ENCODE results near the gene PPP1R3C.

The PPP1R3C gene

GRCh38 chr10:91597197-91597881 lies 35.5 kb downstream of the PPP1R3C start:
- DNase-seq: no peak

DNA sequence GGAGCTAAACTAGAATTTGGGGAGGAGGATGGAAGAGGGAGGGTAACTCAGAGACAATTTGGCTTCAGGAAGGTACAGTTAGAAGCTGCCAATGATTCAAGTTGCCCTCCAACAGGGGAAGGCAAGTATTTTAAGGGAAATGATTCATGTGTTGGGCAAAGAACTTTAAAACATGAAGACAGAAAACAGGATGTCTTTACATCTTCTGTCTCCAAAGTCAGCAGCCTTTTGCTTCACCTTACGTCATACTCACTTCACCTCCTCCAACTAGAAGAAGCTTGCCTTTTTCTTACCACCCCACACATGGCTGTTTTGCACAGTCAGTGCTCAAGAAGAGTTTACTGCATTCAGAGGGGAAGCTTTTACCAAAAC lies 36.1 kb downstream of the PPP1R3C start:
- no peak for DNase-seq

DNA sequence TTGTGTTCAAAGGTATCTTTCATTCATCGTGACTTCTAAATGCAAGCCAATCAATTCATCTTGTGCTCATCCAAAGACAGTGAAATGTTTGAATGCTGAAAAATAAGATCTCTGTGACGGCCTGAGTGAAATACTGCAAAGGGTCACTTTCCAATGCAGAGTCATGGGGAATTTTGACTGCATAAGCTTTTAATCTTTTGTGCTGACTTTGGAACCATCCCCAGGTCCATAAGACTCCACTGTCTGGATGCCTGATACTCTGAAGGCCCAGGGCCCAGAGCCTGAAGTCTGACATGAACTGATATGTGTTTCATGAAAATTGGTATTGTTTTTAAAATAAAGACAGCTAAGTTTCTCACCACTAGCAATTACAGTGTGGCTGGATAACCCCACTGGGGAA lies 39.0 kb downstream of the PPP1R3C start:
- DNase-seq: no peak

DNA sequence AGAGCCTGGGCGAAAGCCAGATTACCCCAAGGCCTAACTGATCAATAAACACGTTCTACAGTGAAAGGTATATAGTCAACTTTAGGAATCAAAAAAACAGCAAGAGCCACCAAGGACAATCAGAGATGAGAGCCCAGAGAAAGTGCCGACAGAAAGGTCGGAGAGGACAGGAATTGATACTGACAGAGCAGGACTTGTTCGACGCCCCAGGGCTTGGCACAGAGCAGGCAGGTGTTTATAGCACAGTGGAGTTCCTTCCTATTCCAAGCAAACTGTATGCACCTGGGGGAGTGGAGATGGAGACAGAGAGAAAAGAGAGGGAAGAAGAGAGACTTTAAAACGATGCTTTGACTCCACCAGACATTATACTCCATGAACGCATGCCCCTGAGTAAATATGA lies 39.5 kb downstream of the PPP1R3C start:
- DNase-seq: no peak

DNA sequence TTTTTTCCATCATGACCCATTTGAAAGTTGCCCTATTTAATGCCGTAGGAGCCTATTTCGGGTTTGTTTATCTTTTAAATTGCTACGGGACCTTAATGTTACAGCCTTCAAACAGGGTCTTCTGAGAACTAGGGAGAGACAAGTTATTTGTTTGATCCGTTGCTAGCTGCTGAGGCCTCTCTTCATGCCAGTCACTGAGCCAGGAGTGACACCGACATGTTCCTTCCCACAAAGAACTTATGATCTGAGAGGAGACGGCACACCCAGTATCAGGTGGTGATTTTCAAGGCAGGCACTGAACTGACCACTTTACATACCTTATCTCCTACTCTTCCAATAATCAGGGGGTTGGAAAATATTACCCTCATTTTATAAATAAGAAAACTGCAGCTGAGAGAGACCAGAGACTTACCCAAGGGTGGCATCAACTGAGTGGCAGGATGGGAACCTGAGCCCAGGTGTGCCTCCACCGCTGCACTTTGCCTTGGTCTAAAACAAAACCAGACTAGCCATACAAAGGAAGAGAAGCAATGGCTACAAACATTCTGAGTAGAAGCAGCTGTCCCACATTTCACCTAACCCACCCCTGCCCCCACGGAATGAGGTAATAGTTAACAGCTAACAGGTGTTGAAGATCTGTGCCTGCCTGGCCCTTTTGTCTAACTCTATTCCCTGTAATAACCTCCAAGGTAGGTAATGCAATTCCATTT lies 40.5 kb downstream of the PPP1R3C start:
- DNase-seq: no peak

GRCh38 chr10:91591797-91592174 lies 41.1 kb downstream of the PPP1R3C start:
- no peak for DNase-seq

DNA sequence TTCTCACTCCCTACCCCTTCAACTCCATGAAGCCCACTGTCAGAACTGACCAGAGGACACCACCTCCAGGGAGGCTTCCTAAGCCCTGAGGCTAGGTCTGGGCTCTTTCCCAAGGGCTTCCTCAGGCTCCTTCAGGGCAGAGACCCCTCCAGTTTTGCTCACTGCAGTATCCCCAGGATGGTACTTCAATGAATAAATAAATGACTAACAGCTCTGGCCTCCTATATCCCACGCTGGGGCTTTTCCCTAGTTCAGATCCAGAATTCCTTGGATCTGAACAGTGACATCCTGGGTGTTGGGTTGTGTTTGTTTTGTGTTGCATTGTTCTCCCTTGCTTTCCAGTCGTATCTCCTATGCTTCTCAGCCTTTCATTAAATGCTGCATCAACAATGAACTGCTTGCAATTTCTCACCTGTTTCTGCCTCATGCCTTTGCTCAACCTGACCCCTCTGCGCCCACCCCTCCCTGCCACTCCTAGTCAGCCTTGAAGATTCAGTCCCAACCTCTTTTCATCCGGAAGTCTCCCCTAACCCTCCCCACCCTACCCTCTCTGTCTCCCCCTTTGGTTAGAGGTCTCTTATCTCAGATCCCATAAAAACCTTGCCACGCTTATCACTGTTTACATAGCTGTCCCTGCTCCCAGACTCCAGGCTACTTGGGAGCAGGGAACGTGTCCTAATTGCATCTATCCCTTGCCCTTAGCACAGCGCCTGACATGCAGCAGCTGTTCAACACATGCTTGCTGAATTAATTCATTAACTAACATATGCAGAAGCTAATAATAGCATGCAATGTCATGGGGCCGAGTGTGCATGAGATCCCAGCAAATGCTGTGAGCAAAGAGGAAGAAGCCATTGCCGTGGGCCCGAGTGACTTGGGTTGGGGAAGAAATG lies 41.7 kb downstream of the PPP1R3C start:
- no peak for DNase-seq

DNA sequence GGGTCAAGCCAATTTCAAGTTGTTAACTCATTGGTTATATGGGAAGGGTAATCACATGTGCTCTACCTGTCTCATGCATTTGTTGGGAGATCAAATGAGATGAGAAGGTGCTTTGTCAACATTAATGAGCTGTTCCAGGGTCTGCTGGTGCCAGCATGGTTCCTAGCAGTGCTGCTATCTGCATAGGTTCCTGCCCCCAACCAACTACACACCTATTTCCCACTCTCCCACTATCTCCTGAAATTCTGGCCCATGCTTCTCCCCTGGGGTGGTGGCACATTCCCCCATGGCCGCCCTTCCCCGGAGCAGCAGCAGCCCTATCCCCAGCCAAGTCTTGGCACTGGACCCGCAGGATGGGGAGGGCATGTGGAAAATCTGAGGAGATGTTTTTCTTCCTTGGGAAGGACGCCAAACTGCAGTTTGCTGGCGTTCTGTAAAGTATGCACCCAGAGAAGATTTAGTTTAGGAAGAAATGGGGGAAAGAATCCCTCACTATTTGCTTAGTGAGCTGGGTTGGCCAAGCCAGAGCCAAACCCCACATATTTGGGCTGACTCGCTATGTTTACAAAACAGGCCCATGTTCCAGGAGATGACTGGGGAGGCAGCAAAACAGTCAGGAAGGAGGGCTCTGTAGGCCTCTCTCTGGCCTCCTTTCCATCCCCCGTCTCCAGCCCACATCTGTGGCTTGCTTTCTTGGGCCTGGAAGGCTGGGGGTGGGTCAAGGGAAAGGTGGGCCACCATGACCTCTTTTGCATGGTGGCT lies 42.5 kb downstream of the PPP1R3C start:
- no peak for DNase-seq

DNA sequence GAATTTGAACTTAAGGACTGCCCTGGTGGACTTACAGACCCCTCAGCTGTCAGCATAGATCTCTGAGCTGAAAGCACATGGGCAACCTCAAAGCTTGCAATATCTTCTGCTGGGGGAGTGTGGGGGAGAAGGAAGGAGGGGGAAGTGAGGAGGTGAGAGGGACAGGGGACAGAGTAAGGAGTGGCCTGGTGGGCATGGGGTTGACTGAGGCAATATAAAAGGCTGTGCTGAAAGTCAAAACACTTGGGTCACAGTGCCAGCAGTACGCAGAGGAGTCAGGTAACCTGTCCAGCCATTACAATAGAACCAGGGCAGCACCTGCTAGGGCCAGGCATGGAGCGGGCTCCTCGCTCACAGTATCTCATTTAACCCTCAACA lies 43.2 kb downstream of the PPP1R3C start:
- no peak for DNase-seq

- no peak for DNase-seq
Measured at GRCh38 chr10:91589015-91589657, 43.7 kb downstream of the PPP1R3C start.

- DNase-seq: no peak
Measured at GRCh38 chr10:91587710-91588638, 44.9 kb downstream of the PPP1R3C start.

DNA sequence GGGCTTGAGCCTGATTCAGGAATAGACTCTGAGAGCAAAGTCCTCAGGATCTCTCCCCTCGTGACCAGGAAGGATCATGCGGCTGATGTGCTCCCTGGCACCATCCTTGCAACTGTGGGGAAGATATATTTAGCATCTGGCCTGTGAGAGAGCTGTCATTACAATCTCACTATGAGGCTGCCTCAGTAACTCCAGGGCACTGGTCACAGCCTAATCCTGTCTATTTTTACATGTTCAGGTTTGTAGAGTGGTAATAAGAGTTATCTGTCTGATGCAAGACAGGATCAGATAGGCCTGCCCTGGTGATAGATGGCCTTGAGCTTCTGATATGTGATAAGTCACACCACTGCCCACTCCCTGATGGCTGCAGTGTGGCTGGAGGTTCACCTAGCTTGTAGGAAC lies 50.7 kb downstream of the PPP1R3C start:
- no peak for DNase-seq

DNA sequence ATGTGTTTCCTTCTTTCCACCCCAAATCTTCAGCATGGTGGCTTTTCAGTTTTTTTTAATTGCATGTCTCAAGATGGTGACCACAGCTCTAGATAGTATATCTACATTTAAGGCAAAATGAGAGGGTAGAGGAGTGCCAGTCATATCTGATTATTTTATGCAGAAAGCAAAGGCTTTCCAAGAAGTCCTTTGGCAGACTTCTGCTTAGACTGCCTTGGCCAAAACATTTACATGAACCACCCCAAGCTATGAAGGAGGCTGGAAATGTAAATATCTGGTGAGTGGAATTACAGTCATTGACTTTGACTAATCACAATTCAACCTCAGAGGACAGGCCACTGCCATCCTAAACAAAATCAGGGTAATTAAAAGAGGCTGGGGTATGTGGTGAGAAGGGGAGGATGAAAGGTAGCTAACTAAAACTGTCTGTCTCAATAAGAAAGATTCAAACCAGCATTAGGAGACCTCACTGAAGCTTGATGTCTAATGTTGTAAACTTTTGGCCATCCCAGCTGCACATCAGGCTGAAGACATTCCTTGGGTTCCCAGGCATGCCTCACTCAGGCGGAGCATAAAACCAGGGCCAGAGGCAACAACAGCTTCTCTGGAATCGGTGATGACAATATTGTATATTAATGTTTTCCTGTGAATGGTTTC lies 53.4 kb downstream of the PPP1R3C start:
- no peak for DNase-seq
